ENCODE measurements around the gene CLDN24.
"Not testable (repeated sequence)": the region's sequence is repeated elsewhere in the genome, so short reads cannot be mapped to it uniquely, and the experiment has no call there.

Gene CLDN24

DNA sequence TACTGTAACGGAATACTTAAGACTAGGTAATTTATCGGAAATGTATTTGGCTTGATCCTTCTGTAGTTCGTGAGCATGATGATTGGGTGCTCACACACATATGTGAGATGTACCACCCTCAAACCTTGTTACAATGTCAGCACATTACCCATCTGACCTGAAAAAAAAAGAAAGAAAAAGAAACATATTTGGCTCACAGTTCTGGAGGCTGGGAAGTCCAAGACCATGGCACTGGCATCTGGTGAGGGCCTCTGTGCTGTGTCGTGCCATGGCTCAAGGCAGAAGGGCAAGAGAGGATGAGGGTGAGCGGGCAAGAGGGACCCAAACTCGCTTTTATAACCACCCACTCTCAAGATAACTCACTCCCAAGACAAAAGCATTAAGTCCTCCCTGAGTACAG is 7.0 kb upstream of the CLDN24 start:
- Histone ChIP-seq H3K9ac (ENCODE audit: low read depth, low read length) (no peak overlapping the region), H3K4me1 (ENCODE audit: control insufficient read depth, insufficient read depth, low read length) (no peaks in the 10 kb centered on the region), H3K4me3 (ENCODE audit: low read depth, low read length) (no peak overlapping the region), H3K36me3 (ENCODE audit: control insufficient read depth, insufficient read depth, low read length) (no peaks in the 10 kb centered on the region), H3K9me3 (ENCODE audit: control insufficient read depth, insufficient read depth, low read length) (no peaks in the 10 kb centered on the region), H3K27me3 (ENCODE audit: control insufficient read depth, insufficient read depth, low read length) (no peaks in the 10 kb centered on the region)

DNA sequence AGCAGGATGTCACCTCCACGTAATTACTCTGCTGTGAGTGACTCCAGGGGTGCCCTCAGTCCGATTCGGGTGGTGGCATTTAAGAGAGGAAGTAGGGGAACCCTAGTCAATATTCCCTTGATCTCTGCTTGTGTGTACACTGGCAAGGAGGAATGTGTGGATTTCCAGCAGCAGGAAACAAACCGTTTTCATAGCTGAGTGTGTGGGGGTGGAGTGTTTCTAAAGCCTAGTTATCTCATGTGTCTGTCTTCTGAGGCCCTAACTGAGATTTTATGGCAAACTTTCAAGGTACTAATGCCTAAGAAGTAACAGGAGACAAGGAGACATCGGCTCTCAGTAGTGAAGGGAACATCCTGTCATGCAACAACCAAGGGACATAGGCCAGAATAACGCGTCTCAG is 6.6 kb upstream of the CLDN24 start:
- Histone ChIP-seq H3K4me1 (ENCODE audit: control insufficient read depth, insufficient read depth, low read length) (no peaks in the 10 kb centered on the region), H3K36me3 (ENCODE audit: control insufficient read depth, insufficient read depth, low read length) (no peaks in the 10 kb centered on the region), H3K4me3 (ENCODE audit: low read depth, low read length) (no peak overlapping the region), H3K9me3 (ENCODE audit: control insufficient read depth, insufficient read depth, low read length) (no peaks in the 10 kb centered on the region), H3K9ac (ENCODE audit: low read depth, low read length) (no peak overlapping the region), H3K27me3 (ENCODE audit: control insufficient read depth, insufficient read depth, low read length) (no peaks in the 10 kb centered on the region)

DNA sequence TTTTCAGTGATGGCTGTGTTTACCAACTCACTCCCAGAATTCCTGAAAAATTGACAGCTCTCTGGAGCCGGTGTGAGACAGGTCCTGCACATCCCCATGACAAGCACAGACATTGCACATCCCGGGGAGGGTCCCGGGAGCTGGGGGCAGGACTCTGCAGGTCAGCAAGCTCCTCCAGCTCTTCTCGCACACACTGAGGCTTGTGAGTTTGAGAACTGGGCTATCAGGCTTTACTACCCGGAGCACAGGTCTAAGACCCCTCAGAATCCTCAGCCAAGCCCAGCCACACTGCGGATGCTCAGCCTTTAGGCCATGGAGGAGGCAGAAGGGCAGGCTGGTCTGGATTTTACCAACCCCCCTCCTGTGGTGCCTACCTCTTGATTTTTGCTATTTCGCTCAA is 5.6 kb upstream of the CLDN24 start:
- Histone ChIP-seq H3K27me3 (ENCODE audit: control insufficient read depth, insufficient read depth, low read length) (no peaks in the 10 kb centered on the region), H3K36me3 (ENCODE audit: control insufficient read depth, insufficient read depth, low read length) (no peaks in the 10 kb centered on the region), H3K9me3 (ENCODE audit: control insufficient read depth, insufficient read depth, low read length) (no peaks in the 10 kb centered on the region), H3K4me1 (ENCODE audit: control insufficient read depth, insufficient read depth, low read length) (no peaks in the 10 kb centered on the region), H3K9ac (ENCODE audit: low read depth, low read length) (no peak overlapping the region), H3K4me3 (ENCODE audit: low read depth, low read length) (no peak overlapping the region)

DNA sequence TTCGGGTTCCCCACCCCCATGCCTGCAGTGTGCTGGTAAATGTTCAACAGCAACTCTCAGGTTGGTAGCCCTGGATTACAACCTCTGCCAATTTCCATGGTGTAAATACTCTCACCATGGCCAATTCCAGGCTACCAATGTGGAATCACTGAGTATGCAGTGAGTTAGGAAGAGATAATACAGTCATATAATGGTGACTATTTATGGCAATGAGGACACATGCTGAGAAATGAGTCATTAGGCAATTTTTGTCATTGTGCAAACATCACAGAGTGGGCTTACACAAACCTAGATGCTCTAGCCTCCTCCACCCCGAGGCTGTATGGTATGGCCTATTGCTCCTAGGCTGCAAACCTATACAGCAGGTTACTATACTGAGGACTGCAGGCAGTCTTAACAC is 4.6 kb upstream of the CLDN24 start:
- no peak overlapping the region for H3K9ac ChIP-seq (ENCODE audit: low read depth, low read length)
- no peak overlapping the region for H3K4me3 ChIP-seq (ENCODE audit: low read depth, low read length)
- no peaks in the 10 kb centered on the region for H3K36me3 ChIP-seq (ENCODE audit: control insufficient read depth, insufficient read depth, low read length)
- H3K9me3 ChIP-seq (ENCODE audit: control insufficient read depth, insufficient read depth, low read length) = no peaks in the 10 kb centered on the region
- no peaks in the 10 kb centered on the region for H3K27me3 ChIP-seq (ENCODE audit: control insufficient read depth, insufficient read depth, low read length)
- H3K4me1 ChIP-seq (ENCODE audit: control insufficient read depth, insufficient read depth, low read length) = no peaks in the 10 kb centered on the region

DNA sequence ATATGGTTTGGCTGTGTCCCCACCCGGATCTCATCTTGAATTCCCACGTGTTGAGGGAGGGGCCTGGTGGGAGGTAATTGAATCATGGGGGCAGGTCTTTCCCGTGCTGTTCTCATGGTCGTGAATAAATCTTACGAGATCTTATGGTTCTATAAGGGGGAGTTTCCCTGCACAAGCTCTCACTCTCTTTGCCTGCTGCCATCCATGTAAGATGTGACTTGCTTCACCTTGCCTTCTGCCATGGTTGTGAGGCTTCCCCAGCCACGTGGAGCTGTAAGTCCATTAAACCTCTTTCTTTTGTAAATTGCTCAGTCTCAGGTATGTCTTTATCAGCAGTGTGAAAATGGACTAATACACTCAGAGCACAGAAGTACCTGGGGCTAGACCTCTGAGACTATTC is 4.2 kb upstream of the CLDN24 start:
- H3K27me3 ChIP-seq (ENCODE audit: control insufficient read depth, insufficient read depth, low read length); H3K9ac ChIP-seq (ENCODE audit: low read depth, low read length); H3K36me3 ChIP-seq (ENCODE audit: control insufficient read depth, insufficient read depth, low read length); H3K4me1 ChIP-seq (ENCODE audit: control insufficient read depth, insufficient read depth, low read length); H3K9me3 ChIP-seq (ENCODE audit: control insufficient read depth, insufficient read depth, low read length); H3K4me3 ChIP-seq (ENCODE audit: low read depth, low read length): not testable (repeated sequence)

DNA sequence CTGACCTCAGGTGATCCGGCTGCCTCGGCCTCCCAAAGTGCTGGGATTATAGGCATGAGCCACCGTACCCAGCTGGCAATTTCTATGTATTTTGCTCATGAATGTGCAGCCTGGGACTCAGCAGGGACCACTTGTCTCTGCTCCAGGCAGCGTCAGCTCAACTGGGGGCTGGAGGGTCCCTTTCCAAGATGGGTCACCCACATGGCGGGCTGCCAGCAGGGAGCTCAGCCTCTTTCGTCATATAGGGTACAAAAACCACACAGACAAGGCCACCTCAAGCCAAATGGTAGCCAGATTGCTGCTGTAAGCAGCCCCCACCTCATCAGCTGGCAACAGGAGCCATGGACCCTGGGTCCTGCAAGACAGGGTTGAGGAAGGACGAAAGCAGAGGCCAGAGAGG is 2.4 kb upstream of the CLDN24 start:
- Histone ChIP-seq H3K4me3 (ENCODE audit: low read depth, low read length) (no peak overlapping the region), H3K9ac (ENCODE audit: low read depth, low read length) (no peak overlapping the region), H3K36me3 (ENCODE audit: control insufficient read depth, insufficient read depth, low read length) (no peaks in the 10 kb centered on the region), H3K27me3 (ENCODE audit: control insufficient read depth, insufficient read depth, low read length) (no peaks in the 10 kb centered on the region), H3K9me3 (ENCODE audit: control insufficient read depth, insufficient read depth, low read length) (no peaks in the 10 kb centered on the region), H3K4me1 (ENCODE audit: control insufficient read depth, insufficient read depth, low read length) (no peaks in the 10 kb centered on the region)

DNA sequence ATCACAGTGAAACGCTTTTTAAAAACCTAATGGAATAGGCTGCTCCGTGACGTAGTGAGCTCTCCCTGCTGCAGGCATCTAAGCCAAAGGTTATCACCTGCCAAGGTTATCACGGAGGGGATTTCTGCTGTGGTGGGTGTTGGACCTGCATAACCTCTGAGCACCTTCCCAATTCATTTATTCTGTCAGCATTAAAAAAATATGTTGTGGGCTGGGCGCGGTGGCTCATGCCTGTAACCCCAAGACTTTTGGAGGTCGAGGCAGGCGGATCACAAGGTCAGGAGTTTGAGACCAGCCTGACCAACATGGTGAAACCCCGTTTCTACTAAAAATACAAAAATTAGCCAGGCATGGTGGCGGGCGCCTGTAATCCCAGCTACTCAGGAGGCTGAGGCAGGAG is 1.8 kb upstream of the CLDN24 start:
- not testable (repeated sequence) for H3K9ac ChIP-seq (ENCODE audit: low read depth, low read length); H3K36me3 ChIP-seq (ENCODE audit: control insufficient read depth, insufficient read depth, low read length); H3K27me3 ChIP-seq (ENCODE audit: control insufficient read depth, insufficient read depth, low read length); H3K4me3 ChIP-seq (ENCODE audit: low read depth, low read length); H3K9me3 ChIP-seq (ENCODE audit: control insufficient read depth, insufficient read depth, low read length); H3K4me1 ChIP-seq (ENCODE audit: control insufficient read depth, insufficient read depth, low read length)

DNA sequence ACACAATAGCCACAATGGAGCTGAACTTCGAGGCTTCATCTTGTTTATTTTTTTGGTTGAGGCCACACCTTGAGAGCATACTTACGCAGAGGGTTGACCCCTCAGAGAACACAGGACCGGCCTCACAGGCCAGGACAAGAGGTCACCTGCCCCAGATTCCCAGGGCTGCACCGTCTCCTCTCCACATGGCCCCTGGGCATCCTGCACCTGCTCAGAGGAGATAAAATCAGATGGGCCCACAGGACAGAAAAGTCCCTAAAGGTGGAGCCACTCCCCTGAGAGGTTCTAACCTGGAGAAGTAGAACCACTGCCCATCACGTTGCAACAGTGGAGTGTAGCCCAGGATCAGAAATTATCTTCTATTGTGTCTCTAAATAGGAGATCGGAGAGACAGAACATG is 1.1 kb upstream of the CLDN24 start:
- no peaks in the 10 kb centered on the region for H3K4me1 ChIP-seq (ENCODE audit: control insufficient read depth, insufficient read depth, low read length)
- H3K9ac ChIP-seq (ENCODE audit: low read depth, low read length) = no peak overlapping the region
- H3K36me3 ChIP-seq (ENCODE audit: control insufficient read depth, insufficient read depth, low read length) = no peaks in the 10 kb centered on the region

DNA sequence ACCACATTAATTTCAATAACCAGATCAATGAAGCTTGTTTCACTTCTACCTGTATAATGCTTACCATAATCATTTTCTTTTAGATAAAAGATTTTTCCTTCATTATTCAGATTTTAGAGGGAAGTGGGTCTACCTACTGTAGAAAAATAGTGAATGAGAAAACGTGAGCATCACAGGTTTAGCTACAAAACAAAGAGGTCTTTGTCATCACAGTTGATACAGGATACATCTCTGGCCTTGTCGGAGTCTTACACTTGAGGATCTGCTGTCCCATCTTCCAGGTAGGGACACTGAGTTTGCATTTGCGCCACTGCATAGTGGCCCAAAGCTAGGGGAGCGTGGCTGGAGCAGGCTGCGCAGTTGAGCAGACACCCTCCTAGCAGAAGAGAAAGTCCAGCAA is 710 bp downstream of the CLDN24 start:
- H3K27me3 ChIP-seq (ENCODE audit: control insufficient read depth, insufficient read depth, low read length) = no peaks in the 10 kb centered on the region
- no peak overlapping the region for H3K9ac ChIP-seq (ENCODE audit: low read depth, low read length)
- no peaks in the 10 kb centered on the region for H3K9me3 ChIP-seq (ENCODE audit: control insufficient read depth, insufficient read depth, low read length)

More for the DNA sequence above, 1.1 kb upstream of the CLDN24 start:
- H3K9me3 ChIP-seq (ENCODE audit: control insufficient read depth, insufficient read depth, low read length) = no peaks in the 10 kb centered on the region
- no peak overlapping the region for H3K4me3 ChIP-seq (ENCODE audit: low read depth, low read length)
- no peaks in the 10 kb centered on the region for H3K27me3 ChIP-seq (ENCODE audit: control insufficient read depth, insufficient read depth, low read length)

DNA sequence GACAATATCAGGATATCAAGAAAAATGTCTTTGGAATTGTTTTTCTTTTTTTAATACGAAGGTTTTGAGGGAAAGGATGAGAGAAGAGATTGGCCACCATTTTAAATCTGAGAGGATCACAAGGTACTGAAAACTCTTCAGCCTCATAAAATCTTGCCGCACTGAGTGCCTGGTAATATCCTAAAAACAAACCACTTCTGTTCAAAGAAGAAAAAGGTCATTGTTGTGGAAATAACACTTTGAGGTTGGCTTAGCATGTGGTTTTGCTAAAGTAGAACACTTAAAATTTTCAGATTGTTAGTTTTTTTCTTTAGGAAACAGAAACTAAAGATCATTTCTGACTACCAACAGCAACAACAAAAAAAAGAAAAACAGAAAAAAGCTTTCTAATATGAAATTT is 1.1 kb downstream of the CLDN24 start:
- Histone ChIP-seq H3K4me1 (ENCODE audit: control insufficient read depth, insufficient read depth, low read length) (no peaks in the 10 kb centered on the region), H3K36me3 (ENCODE audit: control insufficient read depth, insufficient read depth, low read length) (no peaks in the 10 kb centered on the region), H3K27me3 (ENCODE audit: control insufficient read depth, insufficient read depth, low read length) (no peaks in the 10 kb centered on the region), H3K4me3 (ENCODE audit: low read depth, low read length) (no peak overlapping the region), H3K9ac (ENCODE audit: low read depth, low read length) (no peak overlapping the region), H3K9me3 (ENCODE audit: control insufficient read depth, insufficient read depth, low read length) (no peaks in the 10 kb centered on the region)

More for the DNA sequence above, 710 bp downstream of the CLDN24 start:
- Histone ChIP-seq H3K36me3 (ENCODE audit: control insufficient read depth, insufficient read depth, low read length) (no peaks in the 10 kb centered on the region), H3K4me3 (ENCODE audit: low read depth, low read length) (no peak overlapping the region), H3K4me1 (ENCODE audit: control insufficient read depth, insufficient read depth, low read length) (no peaks in the 10 kb centered on the region)

DNA sequence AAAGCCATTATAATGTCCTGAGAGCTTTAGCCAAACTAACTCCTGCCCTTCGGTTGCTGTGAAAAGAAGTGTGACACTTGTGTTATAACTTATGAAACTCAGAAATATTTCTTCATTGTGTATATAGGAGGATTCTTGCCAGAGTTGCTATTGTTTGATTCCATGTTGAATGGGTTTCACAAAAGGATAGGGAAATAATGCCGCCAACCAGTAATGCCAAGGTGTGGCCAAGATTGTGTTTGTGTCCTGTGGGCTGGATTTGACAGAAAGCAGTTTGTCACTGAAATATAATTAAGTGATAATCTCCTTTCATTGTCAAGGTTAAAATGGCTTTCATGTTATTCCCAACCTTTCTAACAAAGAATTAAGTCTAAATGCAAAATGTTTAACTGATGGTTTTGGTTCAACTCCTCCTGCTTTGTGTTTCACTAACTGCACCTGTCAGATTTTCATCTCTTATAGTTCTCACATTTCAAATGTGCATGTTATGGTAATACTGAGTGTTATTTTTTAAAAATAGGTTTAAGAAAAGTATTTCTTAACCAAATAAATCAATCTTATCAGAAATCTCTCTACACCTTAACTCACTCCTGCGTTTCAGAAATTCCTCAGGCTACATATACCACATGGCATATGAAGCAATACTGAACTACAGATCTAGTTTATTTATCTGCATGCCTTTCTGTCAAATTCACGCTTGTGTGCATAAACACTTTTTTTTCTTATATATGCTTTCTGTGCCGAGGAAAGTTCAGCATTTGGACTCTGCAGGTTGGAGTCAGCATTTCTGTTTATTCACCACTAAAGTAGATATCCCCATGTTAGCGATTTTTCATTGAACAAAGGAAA is 1.8 kb downstream of the CLDN24 start, which contains the start of gene CLDN22:
TSS of gene CLDN22 (minus strand) at position 66 of the 849 bp plus-strand sequence. CDS start at position 8, 58 bp downstream.
- Histone ChIP-seq H3K9ac (ENCODE audit: low read depth, low read length) (no peak within 1 kb of the TSS), H3K9me3 (ENCODE audit: control insufficient read depth, insufficient read depth, low read length) (no peaks in the 10 kb centered on the region), H3K36me3 (ENCODE audit: control insufficient read depth, insufficient read depth, low read length) (peaks cover 3% of the 10 kb centered on the region), H3K4me1 (ENCODE audit: control insufficient read depth, insufficient read depth, low read length) (no peaks in the 10 kb centered on the region), H3K27me3 (ENCODE audit: control insufficient read depth, insufficient read depth, low read length) (no peaks in the 10 kb centered on the region), H3K4me3 (ENCODE audit: low read depth, low read length) (no peak within 1 kb of the TSS)

DNA sequence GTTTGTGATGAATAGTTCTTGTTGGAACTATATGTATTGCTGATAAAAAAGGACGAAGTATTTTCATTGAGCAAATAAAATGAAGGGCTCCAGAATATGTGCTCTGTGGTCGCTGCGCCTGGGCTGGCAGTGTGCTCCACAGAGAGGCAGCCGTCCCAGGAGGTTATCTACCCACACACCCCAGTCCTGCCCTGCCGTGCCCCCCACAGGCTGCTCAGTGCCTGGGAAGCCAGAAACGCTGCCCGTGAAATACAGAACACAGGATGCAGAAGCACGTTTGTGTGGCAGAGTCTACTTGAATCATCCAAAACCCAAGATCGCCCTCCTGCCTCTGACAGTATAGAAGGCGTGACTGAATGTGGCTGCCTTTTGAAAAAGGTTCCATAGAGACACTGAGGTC is 3.6 kb downstream of the CLDN24 start:
- no peak overlapping the region for H3K4me3 ChIP-seq (ENCODE audit: low read depth, low read length)
- peaks cover 5% of the 10 kb centered on the region for H3K36me3 ChIP-seq (ENCODE audit: control insufficient read depth, insufficient read depth, low read length)
- no peaks in the 10 kb centered on the region for H3K4me1 ChIP-seq (ENCODE audit: control insufficient read depth, insufficient read depth, low read length)
- no peaks in the 10 kb centered on the region for H3K27me3 ChIP-seq (ENCODE audit: control insufficient read depth, insufficient read depth, low read length)
- H3K9me3 ChIP-seq (ENCODE audit: control insufficient read depth, insufficient read depth, low read length) = no peaks in the 10 kb centered on the region
- no peak overlapping the region for H3K9ac ChIP-seq (ENCODE audit: low read depth, low read length)

All from iPS-15b (cell line).